MCF 10A (cell line): ENCODE data around the gene KCND2. TPM values are rescaled to one million over a fixed set of nuclear protein-coding genes. Genes with fewer than 3 reads are reported as not detected.

ENCODE experiments used
- BruUV-seq: library from RNA; stranded (reverse); fragments of 400-500 nt; replicated peaks from 2 replicates; lab custom pipeline; 2021; lab: Mats Ljungman, UMichigan
- CTCF ChIA-PET: fragments of 300-600 bp; sonication (Branson Sonifier 250); formaldehyde crosslinking; extraction: SDS; loops from one replicate; lab custom pipeline; 2021; ENCODE audit warnings: antibody characterized with exemption, inconsistent platforms; lab: Yijun Ruan, JAX
- POLR2A ChIA-PET: fragments of 300-600, 350-650 bp; sonication (Branson Sonifier 250); formaldehyde crosslinking; extraction: SDS; loops from one replicate; lab custom pipeline; 2020; ENCODE audit warnings: antibody characterized with exemption, inconsistent platforms; lab: Yijun Ruan, JAX
- DNase-seq: peaks from one replicate; pipeline ENCODE4 v3.0.0-alpha.2; 2018; ENCODE audit not compliant: unreplicated experiment
- H3K27ac Mint-ChIP-seq: one replicate; pipeline ENCODE4 v1.8.0; 2022; ENCODE audit warnings: mild to moderate bottlenecking, low read depth, mixed read lengths; ENCODE audit not compliant: unreplicated experiment
- H3K27me3 Mint-ChIP-seq: one replicate; pipeline ENCODE4 v1.8.0; 2022; ENCODE audit warnings: mixed read lengths; ENCODE audit not compliant: insufficient read depth, unreplicated experiment
- H3K36me3 Mint-ChIP-seq: one replicate; pipeline ENCODE4 v1.8.0; 2022; ENCODE audit warnings: mild to moderate bottlenecking, moderate library complexity, mixed read lengths; ENCODE audit not compliant: insufficient read depth, unreplicated experiment
- H3K4me1 Mint-ChIP-seq: one replicate; pipeline ENCODE4 v1.8.0; 2022; ENCODE audit warnings: mixed read lengths; ENCODE audit not compliant: insufficient read depth, unreplicated experiment
- H3K4me3 Mint-ChIP-seq: one replicate; pipeline ENCODE4 v1.8.0; 2022; ENCODE audit warnings: mild to moderate bottlenecking, moderate library complexity, mixed read lengths; ENCODE audit not compliant: unreplicated experiment
- H3K9me3 Mint-ChIP-seq: one replicate; pipeline ENCODE4 v1.8.0; 2022; ENCODE audit warnings: mixed read lengths; ENCODE audit not compliant: unreplicated experiment
- CTCF ChIP-seq: fragments of 200-600 bp; IDR thresholded peaks from one replicate; pipeline ENCODE4 v1.8.0; 2022; ENCODE audit warnings: antibody characterized with exemption, mild to moderate bottlenecking; ENCODE audit not compliant: unreplicated experiment
- intact Hi-C: fragments of 100-400 bp; cut with micrococcal nuclease; formaldehyde crosslinking; loops from 2 replicates; pipeline ENCODE4 v1.14.1; 2022
- total RNA-seq: library from RNA; stranded (reverse); gene quantifications from 2 replicates; pipeline ENCODE4 v1.2.3, GENCODE V29; 2022

KCND2 gene
- total RNA-seq, 1 experiment from 2014 or later, result not detected

- no peaks in the 10 kb centered on the region for H3K36me3 Mint-ChIP-seq
- no peak for DNase-seq
- no peak overlapping the region for H3K27ac Mint-ChIP-seq
- ChIA-PET POLR2A (no interaction called here), CTCF (interaction anchor here (0.9 kb wide), 1 partner anchor 21 kb away, joined by 4 read pairs; no protein-coding TSS in a partner anchor)
- no peaks in the 10 kb centered on the region for H3K4me1 Mint-ChIP-seq
- H3K9me3 Mint-ChIP-seq, result no peaks in the 10 kb centered on the region
- BruUV-seq, result no TSS peak
- H3K4me3 Mint-ChIP-seq, result no peak overlapping the region
- intact Hi-C loops, result no loop called here
- TF ChIP-seq CTCF, result no peak
- H3K27me3 Mint-ChIP-seq, result peaks cover 59% of the 10 kb centered on the region
Observed at GRCh38 chr7:120505770-120506169, 232.8 kb downstream of the KCND2 start.

- intact Hi-C loops, result no loop called here
- no peak for TF ChIP-seq CTCF
- H3K27me3 Mint-ChIP-seq, result peaks cover 55% of the 10 kb centered on the region
- H3K4me1 Mint-ChIP-seq, result no peaks in the 10 kb centered on the region
- CTCF ChIA-PET, result interaction anchor here (0.6 kb wide), 1 partner anchor 176 kb away, joined by 3 read pairs; no protein-coding TSS in a partner anchor
- H3K27ac Mint-ChIP-seq, result no peak overlapping the region
- no peak for DNase-seq
- no peaks in the 10 kb centered on the region for H3K36me3 Mint-ChIP-seq
- POLR2A ChIA-PET, result interaction anchor here (0.6 kb wide), 1 partner anchor 101 kb away, joined by 3 read pairs; no protein-coding TSS in a partner anchor
- no TSS peak for BruUV-seq
- H3K4me3 Mint-ChIP-seq, result no peak overlapping the region
- no peaks in the 10 kb centered on the region for H3K9me3 Mint-ChIP-seq
Observed at GRCh38 chr7:120512701-120513100, 239.7 kb downstream of the KCND2 start.

- intact Hi-C loops, result no loop called here
- no peak for TF ChIP-seq CTCF
- H3K27ac Mint-ChIP-seq, result no peak overlapping the region
- ChIA-PET CTCF (no interaction called here), POLR2A (no interaction called here)
- H3K4me1 Mint-ChIP-seq, result no peaks in the 10 kb centered on the region
- H3K36me3 Mint-ChIP-seq, result peaks cover 6% of the 10 kb centered on the region
- H3K27me3 Mint-ChIP-seq, result peaks cover 74% of the 10 kb centered on the region
- H3K4me3 Mint-ChIP-seq, result no peak overlapping the region
- no peak for DNase-seq
- no TSS peak for BruUV-seq
- H3K9me3 Mint-ChIP-seq, result no peaks in the 10 kb centered on the region
Observed at GRCh38 chr7:120519224-120519623, 246.2 kb downstream of the KCND2 start.

- ChIA-PET POLR2A (interaction anchor here (0.7 kb wide), 1 partner anchor 130 kb away, joined by 3 read pairs; no protein-coding TSS in a partner anchor), CTCF (interaction anchor here (0.9 kb wide), 1 partner anchor 32 kb away, joined by 3 read pairs; no protein-coding TSS in a partner anchor)
- no TSS peak for BruUV-seq
- intact Hi-C loops, result no loop called here
- H3K27me3 Mint-ChIP-seq, result peaks cover 71% of the 10 kb centered on the region
- H3K36me3 Mint-ChIP-seq, result peaks cover 6% of the 10 kb centered on the region
- no peak overlapping the region for H3K4me3 Mint-ChIP-seq
- no peaks in the 10 kb centered on the region for H3K9me3 Mint-ChIP-seq
- no peak overlapping the region for H3K27ac Mint-ChIP-seq
- no peak for DNase-seq
- no peaks in the 10 kb centered on the region for H3K4me1 Mint-ChIP-seq
- TF ChIP-seq CTCF, result no peak
Observed at GRCh38 chr7:120521761-120522737, 249.1 kb downstream of the KCND2 start.
